ENCODE data around the gene TGFBI.

The TGFBI gene

GRCh38 chr5:136057401-136058038 is 28.7 kb downstream of the TGFBI start:
- Histone ChIP-seq H3K27me3 (ENCODE audit: control insufficient read depth, low read length) (no peaks in the 10 kb centered on the region), H3K9me2 (replicated peaks; ENCODE audit: control insufficient read depth, low read length) (no peaks in the 10 kb centered on the region), H3K4me1 (ENCODE audit: control insufficient read depth, low read length) (peaks cover 3% of the 10 kb centered on the region), H3K4me3 (ENCODE audit: low read length) (no peak overlapping the region), H3K4me2 (ENCODE audit: low read length) (no peak overlapping the region), H3K36me3 (ENCODE audit: control insufficient read depth, low read length) (no peaks in the 10 kb centered on the region), H3K79me2 (ENCODE audit: control insufficient read depth, low read length) (no peaks in the 10 kb centered on the region), H4K20me1 (ENCODE audit: control insufficient read depth, insufficient read depth, low read depth, low read length) (no peaks in the 10 kb centered on the region), H3F3A (ENCODE audit: control insufficient read depth, insufficient read depth) (no peaks in the 10 kb centered on the region), H3K9me3 (ENCODE audit: control insufficient read depth, insufficient read depth, low read length) (no peaks in the 10 kb centered on the region), H3K27ac (ENCODE audit: low read depth, low read length) (no peak overlapping the region)
- TF ChIP-seq EZH2phosphoT487 (IDR thresholded peaks at IDR 0.05; ENCODE audit: borderline replicate concordance, low read length) (no peak), CTCF (IDR thresholded peaks at IDR 0.05; ENCODE audit: low read depth, low read length, poor library complexity, severe bottlenecking) (no peak)

DNA sequence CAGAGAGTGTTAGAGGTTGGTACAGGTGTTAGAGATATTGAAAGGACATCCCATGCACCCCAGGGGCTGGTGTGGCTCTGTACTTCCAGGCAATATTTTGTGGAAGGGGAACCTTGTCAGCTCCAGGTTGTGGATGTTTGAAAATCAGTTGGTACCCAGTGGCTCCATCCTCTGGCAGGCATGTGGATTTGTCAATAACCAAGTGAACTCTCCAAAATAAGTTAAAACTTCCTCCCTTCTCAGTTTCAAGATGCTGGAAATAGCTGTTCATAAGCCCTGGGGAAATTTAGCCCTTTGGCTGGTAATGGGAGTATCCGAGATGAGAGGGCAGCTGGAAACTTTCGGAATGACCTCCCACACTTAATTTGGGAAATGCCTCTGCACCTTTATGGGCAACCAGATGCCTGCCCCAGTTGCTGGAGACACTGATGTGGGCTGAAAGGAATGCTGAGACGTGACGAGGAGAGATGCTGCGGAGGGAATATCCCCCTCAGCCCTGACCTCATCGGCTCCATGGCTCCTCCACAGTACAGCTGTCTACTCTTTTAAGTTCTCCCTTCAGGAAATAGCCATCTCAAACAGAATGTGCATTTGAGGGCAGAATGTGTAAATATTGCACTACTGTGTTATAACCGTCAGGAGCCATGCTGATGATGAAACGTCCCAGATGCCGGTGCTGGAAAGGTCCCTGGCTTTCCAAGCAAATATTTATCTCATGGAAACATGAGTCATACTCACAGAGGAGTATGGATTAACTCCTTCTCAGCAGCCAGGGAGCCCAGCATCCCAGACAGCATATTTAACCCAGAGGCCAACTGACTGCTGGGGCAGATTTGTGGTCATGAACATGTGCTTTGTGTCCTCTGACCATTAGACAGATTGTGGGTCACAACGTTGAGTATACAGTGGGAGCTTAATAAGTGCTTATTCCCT is 29.5 kb downstream of the TGFBI start:
- no peaks in the 10 kb centered on the region for H3K27me3 ChIP-seq (ENCODE audit: control insufficient read depth, low read length)
- TF ChIP-seq CTCF (IDR thresholded peaks at IDR 0.05; ENCODE audit: low read depth, low read length, poor library complexity, severe bottlenecking) (no peak), EZH2phosphoT487 (IDR thresholded peaks at IDR 0.05; ENCODE audit: borderline replicate concordance, low read length) (no peak)
- H3K4me3 ChIP-seq (ENCODE audit: low read length): no peak overlapping the region
- H3K4me1 ChIP-seq (ENCODE audit: control insufficient read depth, low read length): peaks cover 11% of the 10 kb centered on the region
- no peaks in the 10 kb centered on the region for H3K79me2 ChIP-seq (ENCODE audit: control insufficient read depth, low read length)
- no peak overlapping the region for H3K27ac ChIP-seq (ENCODE audit: low read depth, low read length)
- no peaks in the 10 kb centered on the region for H3K9me2 ChIP-seq (replicated peaks; ENCODE audit: control insufficient read depth, low read length)
- no peaks in the 10 kb centered on the region for H3K9me3 ChIP-seq (ENCODE audit: control insufficient read depth, insufficient read depth, low read length)
- H3F3A ChIP-seq (ENCODE audit: control insufficient read depth, insufficient read depth): no peaks in the 10 kb centered on the region
- no peaks in the 10 kb centered on the region for H3K36me3 ChIP-seq (ENCODE audit: control insufficient read depth, low read length)
- H4K20me1 ChIP-seq (ENCODE audit: control insufficient read depth, insufficient read depth, low read depth, low read length): no peaks in the 10 kb centered on the region
- no peak overlapping the region for H3K4me2 ChIP-seq (ENCODE audit: low read length)

DNA sequence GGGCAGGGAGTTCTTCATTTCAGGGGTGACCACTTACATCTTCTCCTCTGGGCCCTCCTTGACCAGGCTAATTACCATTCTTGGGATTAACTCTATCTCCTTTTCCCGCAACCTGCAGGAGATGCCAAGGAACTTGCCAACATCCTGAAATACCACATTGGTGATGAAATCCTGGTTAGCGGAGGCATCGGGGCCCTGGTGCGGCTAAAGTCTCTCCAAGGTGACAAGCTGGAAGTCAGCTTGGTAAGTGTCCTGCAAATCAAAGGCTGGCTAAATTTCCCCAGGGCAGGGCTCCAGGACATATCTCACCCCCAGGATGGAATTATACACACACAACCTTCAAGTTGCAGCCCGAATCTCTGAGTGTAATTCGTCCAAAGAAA is 30.2 kb downstream of the TGFBI start:
- H3K36me3 ChIP-seq (ENCODE audit: control insufficient read depth, low read length): no peaks in the 10 kb centered on the region
- H3K4me1 ChIP-seq (ENCODE audit: control insufficient read depth, low read length): peaks cover 17% of the 10 kb centered on the region
- H3F3A ChIP-seq (ENCODE audit: control insufficient read depth, insufficient read depth): no peaks in the 10 kb centered on the region
- H3K27me3 ChIP-seq (ENCODE audit: control insufficient read depth, low read length): no peaks in the 10 kb centered on the region
- no peak overlapping the region for H3K4me3 ChIP-seq (ENCODE audit: low read length)
- TF ChIP-seq EZH2phosphoT487 (IDR thresholded peaks at IDR 0.05; ENCODE audit: borderline replicate concordance, low read length): no peak
- TF ChIP-seq CTCF (IDR thresholded peaks at IDR 0.05; ENCODE audit: low read depth, low read length, poor library complexity, severe bottlenecking): no peak
- no peaks in the 10 kb centered on the region for H4K20me1 ChIP-seq (ENCODE audit: control insufficient read depth, insufficient read depth, low read depth, low read length)
- H3K27ac ChIP-seq (ENCODE audit: low read depth, low read length): no peak overlapping the region
- no peak overlapping the region for H3K4me2 ChIP-seq (ENCODE audit: low read length)
- no peaks in the 10 kb centered on the region for H3K9me3 ChIP-seq (ENCODE audit: control insufficient read depth, insufficient read depth, low read length)
- H3K9me2 ChIP-seq (replicated peaks; ENCODE audit: control insufficient read depth, low read length): no peaks in the 10 kb centered on the region
- no peaks in the 10 kb centered on the region for H3K79me2 ChIP-seq (ENCODE audit: control insufficient read depth, low read length)

All from DOHH2 (cell line).